ENCODE results near the gene DYRK1B.

Gene DYRK1B

GRCh38 chr19:39864118-39864517 is 30.2 kb upstream of the DYRK1B start:
- DNase-seq (ENCODE audit: extremely low read depth in 1 of 2, low read depth in 1 of 2) = no peak

GRCh38 chr19:39858541-39858940 is 24.6 kb upstream of the DYRK1B start:
- DNase-seq (ENCODE audit: extremely low read depth in 1 of 2, low read depth in 1 of 2) = no peak

GRCh38 chr19:39852882-39853281 is 18.9 kb upstream of the DYRK1B start:
- DNase-seq (ENCODE audit: extremely low read depth in 1 of 2, low read depth in 1 of 2) = no peak

DNA sequence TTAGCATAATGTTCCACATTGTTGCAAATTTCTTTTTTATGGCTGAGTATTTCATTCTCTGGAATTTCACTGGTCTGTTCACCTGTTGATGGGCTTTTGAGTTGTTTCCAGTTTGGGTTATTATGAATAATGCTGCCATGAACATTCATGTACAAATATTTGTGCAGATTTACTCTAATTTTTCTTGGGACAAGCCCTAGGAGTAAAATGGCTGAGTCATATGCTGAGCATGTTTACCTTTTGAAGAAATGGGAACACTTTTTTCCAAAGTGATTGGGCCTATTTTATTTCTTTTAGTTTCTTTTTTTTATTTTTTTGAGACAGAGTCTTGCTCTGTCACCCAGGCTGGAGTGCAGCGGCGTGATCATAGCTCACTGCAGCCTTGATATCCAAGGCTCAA is 16.9 kb upstream of the DYRK1B start:
- no peak for DNase-seq (ENCODE audit: extremely low read depth in 1 of 2, low read depth in 1 of 2)

DNA sequence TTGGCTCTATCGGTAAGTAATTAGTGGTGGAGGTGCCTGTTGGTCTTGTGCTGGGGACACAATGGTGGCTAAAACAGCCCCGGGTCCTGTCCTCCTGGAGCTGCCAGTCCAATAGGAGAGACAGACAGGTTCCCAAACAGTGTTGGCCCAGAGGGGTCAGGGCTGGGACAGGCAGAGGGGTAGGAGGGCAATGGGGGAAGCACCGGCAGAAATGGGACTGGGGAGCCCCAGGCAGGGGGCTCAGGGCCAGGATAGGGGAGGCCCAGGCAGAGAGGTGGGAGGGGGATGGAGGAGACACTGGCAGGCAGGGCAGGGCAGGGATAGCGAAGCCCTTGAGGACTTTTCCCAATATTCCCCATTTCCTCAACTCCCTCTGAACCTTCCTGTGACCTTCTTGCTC is 14.4 kb upstream of the DYRK1B start:
- DNase-seq (ENCODE audit: extremely low read depth in 1 of 2, low read depth in 1 of 2) = no peak

GRCh38 chr19:39847525-39847924 is 13.6 kb upstream of the DYRK1B start:
- DNase-seq (ENCODE audit: extremely low read depth in 1 of 2, low read depth in 1 of 2) = no peak

- no peak for DNase-seq (ENCODE audit: extremely low read depth in 1 of 2, low read depth in 1 of 2)
These were observed 12.9 kb upstream of the DYRK1B start for GRCh38 chr19:39846678-39847486.

- DNase-seq (ENCODE audit: extremely low read depth in 1 of 2, low read depth in 1 of 2) = peak; percentile 92 to 96
These were observed 12.1 kb upstream of the DYRK1B start, which contains the start of gene FBL for GRCh38 chr19:39845933-39846677. FBL (minus strand) TSS chr19:39846379; CDS start chr19:39846300, 79 bp downstream.

- DNase-seq (ENCODE audit: extremely low read depth in 1 of 2, low read depth in 1 of 2) = no peak
These were observed 11.6 kb upstream of the DYRK1B start for GRCh38 chr19:39845584-39845932.

DNA sequence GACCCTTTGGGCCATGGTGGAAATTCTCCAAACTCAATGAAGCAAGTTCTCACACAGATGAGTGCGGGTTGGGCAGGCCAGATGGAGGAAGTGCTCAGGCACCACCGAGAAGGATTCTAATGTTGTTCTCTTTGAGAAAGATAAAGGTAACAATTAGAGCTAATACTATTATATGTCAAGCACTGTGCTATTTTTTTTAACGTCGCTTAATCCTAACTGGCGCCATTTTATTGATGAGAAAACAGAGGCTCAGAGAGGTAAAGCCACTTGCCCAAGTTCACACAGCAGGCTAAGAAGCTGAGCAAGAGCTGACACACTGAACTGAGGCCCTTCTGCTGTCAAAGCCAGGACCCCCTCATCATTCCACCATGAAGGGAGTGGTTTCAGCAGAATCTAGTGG is 11.2 kb upstream of the DYRK1B start:
- no peak for DNase-seq (ENCODE audit: extremely low read depth in 1 of 2, low read depth in 1 of 2)

- no peak for DNase-seq (ENCODE audit: extremely low read depth in 1 of 2, low read depth in 1 of 2)
These were observed 10.2 kb upstream of the DYRK1B start for GRCh38 chr19:39843919-39844793.

DNA sequence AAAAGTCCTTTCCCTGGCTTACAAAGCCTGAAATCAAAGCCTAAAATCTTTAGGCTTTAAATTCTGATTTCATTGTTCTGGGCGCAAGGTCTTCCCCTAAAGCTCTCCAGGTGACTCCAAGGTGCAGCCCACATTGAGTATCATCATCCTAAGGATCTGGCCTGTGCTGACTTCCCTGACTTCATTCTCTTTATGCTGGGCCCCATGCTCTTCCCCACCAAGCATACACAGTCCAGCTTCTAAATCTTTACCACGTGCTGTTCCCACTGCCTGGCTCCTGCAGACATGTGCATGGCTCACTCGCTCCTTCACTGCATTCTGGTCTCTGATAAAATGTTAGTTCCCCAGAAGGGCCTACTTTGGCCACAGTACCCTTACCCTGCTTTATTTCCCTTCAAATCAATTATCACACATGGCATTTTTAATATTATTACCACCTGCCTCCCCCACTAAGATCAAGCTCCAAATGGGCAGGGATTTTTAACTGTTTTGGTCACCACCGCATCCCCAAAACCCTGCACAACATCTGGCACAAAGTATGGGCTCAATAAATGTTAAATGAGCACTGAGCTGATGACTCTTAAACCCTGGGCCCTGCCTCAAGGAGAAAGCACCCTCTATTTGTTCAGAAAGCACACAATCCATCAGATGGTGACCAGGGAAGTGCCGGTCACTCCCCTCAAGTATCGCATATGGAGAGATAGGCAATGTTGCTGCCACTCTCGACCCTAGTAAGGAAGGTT is 8.9 kb upstream of the DYRK1B start:
- no peak for DNase-seq (ENCODE audit: extremely low read depth in 1 of 2, low read depth in 1 of 2)

DNA sequence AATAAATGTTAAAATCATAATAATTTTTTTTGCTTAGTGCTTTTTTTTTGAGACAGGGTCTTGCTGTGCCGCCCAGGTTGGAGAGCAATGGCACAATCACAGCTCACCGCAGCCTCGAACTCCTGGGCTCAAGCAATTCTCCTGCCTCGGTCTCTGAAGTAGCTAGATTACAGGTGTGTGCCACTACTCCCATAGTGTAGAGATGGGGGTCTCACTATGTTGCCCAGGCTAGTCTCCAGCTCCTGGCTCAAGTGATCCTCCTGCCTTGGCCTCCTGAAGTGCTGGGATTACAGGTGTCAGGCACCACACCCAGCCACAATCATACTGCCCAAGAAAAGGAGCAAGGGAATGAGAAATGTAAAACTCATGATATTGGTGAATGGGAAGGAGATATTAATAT is 7.1 kb upstream of the DYRK1B start:
- DNase-seq (ENCODE audit: extremely low read depth in 1 of 2, low read depth in 1 of 2) = no peak

GRCh38 chr19:39840492-39840891 is 6.5 kb upstream of the DYRK1B start:
- no peak for DNase-seq (ENCODE audit: extremely low read depth in 1 of 2, low read depth in 1 of 2)

GRCh38 chr19:39839678-39840327 is 5.8 kb upstream of the DYRK1B start:
- no peak for DNase-seq (ENCODE audit: extremely low read depth in 1 of 2, low read depth in 1 of 2)

- no peak for DNase-seq (ENCODE audit: extremely low read depth in 1 of 2, low read depth in 1 of 2)
These were observed 4.6 kb upstream of the DYRK1B start for GRCh38 chr19:39838569-39838968.

GRCh38 chr19:39837978-39838377 is 4.0 kb upstream of the DYRK1B start:
- no peak for DNase-seq (ENCODE audit: extremely low read depth in 1 of 2, low read depth in 1 of 2)

DNA sequence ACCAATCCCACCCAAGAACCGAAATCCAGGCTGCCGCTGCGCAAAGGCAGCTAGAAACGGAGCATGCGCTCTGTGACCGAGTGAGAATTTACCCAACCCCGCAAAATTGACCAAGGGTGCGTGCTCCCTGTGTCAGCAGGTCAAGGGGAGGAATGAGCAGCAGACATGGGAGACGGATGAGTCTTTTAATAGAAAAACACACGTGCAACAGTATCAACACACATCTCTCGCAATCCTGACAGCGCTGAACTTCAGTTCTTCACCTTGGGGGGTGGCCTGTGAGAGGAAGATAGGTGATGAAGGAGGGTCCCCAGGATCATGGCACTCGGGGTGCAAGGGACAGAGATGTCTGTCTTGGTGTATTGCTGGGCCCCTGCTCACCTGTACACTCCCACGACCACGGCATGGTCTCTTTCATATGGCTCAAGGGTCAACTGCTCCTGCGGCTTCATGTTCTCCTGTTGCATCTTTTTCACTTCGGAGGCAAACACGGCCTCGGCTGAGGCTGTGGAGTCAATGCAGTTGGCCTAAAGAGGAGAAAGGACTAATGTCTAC is 402 bp upstream of the DYRK1B start:
- no peak for DNase-seq (ENCODE audit: extremely low read depth in 1 of 2, low read depth in 1 of 2)

DNA sequence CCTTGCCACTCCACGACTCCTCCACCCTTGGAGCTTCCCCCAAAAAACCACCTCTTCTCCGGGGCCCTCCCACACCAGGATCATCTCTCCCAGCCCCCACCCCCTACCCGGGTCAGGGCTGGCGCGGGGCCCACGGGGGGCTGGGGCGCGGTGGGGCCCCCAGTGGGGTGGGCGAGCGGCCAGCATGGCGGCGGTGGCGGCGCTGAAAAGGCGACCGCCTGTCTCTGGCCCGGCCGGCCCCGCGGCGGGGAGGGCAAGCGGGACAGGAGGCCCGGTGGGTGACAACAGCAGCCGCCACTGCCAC is 850 bp downstream of the DYRK1B start:
- DNase-seq (ENCODE audit: extremely low read depth in 1 of 2, low read depth in 1 of 2) = no peak
